HG02840 (cell line): ENCODE data around the gene MARCHF11.

ENCODE experiments used
- ATAC-seq: cut with Tn5 transposase; IDR thresholded peaks from one replicate; pipeline ENCODE4 v1.9.1; 2021; ENCODE audit warnings: mild to moderate bottlenecking, moderate library complexity, moderate number of reproducible peaks; ENCODE audit not compliant: unreplicated experiment, low FRiP score

MARCHF11 gene

DNA sequence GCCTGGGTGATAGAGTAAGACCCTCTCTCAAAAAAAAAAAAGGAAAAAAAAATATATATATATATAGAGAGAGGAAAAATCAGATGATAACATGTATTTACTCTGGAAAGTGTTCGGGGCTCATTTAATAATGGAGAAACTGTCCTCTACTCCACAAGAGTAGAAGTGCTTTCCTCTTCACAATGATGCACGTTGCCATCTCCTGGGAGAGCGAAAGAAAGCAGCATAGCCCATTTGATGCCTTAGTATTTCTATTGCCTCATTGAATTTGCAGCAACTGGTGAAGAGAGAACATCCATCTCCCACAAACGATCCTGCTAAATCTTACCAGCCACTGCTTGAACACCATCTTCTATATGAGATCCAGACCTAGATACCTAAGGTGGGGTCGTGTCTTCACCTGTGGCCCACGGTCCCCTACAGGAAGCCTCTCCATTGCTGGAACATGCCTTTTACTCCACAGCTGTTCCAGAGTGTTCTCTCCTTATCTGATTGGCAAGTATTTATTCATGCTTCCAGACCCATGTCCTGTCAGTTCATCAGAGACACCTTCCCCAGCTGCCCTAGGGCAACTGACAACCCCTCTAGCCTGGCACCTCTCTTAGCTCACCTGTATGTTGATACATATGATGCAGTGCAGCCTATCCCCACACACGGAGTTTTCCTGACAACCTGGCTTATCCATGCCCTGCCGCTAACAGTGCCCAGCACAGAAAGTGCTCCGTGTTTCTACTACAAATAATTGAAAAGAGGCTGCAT, 115.3 kb downstream of the MARCHF11 start:
- no peak for ATAC-seq

DNA sequence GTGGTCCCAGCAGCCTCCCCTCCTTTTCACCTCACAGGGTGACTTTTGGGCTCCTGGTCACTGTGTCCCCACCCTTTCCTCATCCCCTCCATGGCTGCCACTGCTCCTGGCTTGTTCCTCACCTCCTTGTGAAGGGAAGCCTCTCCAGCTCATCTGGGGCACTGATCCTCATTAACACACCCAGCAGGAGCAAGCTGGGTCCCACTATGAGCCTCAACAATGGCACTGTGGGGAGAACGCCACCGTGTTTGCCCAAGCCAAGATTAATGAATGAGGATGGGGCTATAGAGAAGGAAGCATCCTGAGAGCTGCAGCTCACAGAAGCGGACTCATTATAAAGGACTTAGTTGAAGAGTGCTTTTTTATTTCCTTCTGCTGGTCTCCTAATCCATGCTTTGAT, 118.4 kb downstream of the MARCHF11 start:
- no peak for ATAC-seq

DNA sequence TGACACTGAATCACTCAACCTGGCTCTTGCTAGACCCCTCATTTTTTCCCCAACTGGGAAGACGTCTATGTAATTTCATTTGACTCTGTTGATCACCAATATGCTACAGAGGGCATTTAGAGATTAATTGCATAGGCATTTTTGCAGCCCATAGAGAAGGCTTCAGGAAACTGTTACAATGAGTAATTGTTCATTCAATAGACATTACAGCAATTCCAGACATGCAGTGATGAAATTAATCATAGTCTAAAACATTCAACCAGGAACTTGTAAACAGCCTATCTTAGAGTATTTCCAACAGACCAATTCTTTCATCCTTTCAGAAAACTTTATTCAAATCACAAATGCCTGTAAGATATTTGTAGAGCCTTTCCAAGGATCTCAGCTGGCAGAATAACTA, 122.3 kb downstream of the MARCHF11 start:
- ATAC-seq = no peak

DNA sequence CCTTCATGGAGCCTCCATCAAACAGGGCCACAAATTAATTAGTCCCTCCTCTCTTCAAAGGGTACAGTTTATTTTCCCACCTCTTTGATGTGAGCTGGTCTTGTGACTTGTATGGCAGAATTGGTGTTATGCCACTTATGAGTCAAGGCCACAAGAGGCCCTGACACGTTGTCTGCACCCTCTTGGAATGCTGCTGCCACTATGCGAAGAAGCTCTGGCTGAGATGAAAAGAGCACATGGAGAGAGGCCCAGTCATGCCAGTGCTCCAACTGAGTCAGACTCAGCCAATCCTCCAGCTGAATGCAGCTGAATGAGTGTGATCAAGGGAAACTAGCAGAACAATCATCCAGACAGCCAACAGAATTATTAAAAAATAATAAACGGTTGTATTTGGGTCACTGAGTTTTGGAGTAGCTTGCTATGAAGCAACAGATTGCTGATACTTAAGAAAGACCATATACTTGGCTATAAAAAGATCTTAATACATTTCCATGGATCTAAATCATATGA, 128.3 kb downstream of the MARCHF11 start:
- no peak for ATAC-seq

DNA sequence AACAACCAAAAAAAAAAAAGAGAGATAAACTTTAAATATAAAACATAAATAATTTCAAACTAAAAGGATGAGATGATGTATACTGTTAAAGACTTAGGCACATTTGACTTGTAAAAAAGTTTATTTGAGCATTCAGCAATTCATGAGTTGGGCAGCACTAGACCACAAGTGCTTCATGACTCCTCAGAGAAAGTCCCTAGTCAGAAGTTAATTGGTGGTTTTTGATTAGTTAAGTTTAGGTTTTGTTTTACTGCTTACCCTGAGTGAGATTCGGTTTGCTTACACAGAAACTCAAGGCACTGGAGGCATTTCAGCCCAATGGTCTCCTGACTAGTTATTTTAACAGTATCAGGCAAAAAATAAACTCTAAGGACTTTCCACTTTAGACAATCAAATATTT, 129.2 kb downstream of the MARCHF11 start:
- ATAC-seq = no peak

DNA sequence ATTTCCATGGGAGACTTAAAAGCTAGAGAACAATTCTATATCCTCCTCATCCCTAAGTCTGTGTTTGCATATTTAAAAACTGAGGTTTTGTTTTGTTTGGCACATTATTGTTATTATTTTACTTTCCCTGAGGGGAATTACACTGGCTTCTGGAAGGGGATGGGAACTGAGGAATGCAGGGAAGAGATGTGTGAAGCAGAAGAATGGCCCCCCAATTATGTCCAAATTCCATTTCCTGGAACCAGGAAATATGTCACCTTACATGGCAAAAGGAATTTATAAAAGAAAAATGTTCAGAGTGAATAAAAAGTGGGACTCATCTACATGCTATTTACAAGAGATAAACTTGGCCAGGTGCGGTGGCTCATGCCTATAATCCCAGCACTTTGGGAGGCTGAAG, 129.8 kb downstream of the MARCHF11 start:
- no peak for ATAC-seq

DNA sequence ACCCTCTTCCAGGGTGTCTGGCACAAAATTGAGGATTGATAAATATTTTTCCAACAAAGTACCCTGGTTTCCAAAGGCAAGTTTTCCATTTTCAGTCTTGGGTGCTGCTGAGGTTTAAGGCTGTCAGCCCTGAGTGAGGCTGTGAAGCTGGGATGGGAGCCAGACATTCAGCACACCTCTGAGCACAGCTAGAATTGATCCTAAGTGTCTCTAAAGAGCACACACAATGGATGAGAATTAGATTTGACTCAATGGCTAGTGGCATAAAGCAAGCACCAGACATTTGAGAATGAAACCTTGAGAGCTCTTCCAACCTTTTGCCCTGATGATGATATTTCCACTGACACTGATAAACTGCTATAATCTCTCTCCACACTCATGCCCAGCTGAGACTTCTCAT, 131.5 kb downstream of the MARCHF11 start:
- ATAC-seq = no peak

DNA sequence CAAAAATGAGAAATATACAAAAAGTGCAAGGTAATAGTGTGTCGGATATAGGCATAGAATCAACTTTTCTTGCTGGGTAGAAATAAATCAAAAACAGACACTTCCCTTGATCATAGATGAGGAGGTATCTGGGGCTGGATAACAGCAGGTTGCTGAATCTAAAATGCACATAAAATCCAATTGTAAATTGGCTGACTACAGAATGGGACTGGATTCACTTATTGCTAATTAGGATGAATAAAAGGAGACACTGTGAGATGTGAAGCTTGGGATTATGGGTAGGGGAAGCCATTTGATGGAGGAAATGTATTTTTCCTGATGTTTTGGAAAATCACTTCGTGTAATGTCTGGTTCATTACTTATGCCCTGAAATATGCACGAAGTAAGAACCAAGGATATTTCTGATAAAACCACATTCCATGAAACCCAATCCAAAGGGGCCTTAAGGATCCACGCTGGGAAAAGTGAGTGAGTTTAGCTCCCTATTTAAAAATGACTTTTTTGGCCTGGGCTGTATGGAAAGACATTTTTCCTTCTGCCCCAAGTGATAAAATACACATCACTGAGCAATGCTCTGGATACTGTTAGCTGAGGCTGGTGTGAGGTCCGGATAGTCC, 136.1 kb downstream of the MARCHF11 start:
- ATAC-seq = no peak

DNA sequence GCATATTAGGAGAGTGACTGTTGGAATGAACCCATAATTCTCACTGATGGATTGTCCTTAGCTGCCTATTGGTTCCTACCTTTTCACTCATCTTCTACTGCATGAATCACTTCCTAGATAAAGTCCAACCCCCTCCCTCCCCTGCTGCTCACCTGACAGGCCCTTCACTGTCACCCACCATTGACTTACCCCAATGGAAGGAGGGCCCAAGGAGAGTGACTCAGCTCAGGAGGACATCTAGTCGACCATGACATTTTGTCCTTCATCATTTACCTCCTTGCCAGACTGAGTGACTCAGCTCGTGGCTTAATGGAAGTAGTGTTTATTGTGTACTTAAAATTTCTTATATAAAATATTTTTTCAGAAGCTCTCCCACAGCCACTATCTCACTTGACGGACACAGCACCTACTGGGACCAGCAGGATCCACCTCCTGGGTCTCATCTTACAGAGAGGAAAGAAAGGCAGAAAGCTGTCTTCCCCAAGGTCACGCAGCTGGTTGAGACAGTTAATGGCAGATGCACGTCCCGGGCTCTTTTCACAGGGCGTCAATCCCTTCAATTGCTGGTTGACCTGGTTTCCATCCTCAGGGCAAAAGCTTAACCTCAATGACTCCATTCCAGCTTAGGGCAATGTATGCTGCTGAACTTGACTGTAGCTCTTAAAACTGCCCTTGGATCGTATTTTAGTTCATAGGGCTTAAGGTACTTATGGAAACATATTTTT, 142.3 kb downstream of the MARCHF11 start:
- ATAC-seq = no peak

DNA sequence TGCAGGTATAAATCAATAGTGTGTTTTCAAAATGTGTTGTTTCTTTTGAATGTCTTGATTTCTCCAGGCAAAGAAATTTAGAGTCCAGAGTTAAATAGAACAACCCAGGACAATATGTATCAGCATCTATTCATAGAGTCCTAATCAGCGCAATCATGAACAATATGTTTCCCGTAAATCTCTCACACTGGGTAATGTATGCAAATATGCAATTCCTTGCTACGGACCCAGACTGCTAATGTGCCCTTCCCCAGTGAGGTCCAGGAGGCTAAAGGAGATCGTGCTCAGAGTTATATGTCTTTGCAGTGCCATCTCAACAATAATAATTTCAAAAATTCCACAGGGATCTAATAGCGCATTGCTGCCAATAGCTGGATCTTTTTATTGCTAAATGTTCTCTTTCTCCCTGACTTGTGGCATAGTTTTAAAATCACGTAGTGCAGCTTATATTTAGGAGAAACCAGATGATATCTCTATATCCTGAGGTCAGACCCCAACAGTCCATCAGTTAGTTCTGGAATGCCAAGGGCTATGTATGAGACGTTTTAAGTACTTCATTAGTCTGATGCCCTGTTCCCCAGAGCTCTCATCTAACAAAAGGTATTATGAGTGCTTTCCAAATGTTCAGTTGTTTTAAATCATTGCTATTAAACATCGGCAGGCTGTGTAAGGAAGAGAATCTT, 145.1 kb downstream of the MARCHF11 start:
- ATAC-seq = no peak

DNA sequence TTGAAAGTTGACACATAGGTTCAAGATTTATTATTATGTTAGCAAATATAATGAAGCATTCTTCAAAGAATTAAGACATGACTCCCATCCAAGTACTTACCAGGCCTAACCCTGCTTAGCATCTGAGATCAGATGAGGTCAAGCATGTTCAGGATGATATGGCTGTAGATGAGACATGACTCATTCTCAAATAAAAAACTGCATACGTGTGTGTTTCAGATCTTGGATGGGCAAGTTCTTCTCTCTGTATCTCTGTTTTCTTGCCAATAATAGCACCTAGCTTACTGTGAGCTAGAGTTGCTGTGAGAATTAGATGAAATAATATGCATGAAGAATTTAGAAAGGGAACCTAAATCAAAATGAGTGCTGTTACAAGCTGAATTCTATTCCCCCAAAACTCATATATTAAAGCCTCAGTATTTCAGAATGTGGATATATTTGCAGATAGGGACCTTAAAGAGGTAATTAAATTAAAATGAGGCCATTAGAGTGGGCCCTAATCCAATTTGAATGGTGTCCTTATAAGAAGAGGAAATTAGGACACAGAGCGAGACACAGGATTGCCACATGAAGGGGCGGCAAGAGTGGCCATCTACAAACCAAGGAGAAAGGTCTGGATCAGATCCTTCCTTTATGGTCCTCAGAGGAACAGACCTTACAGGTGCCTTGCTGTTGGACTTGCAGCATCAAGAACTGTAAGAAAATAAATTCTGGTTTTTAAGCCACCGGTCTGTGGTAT, 146.2 kb downstream of the MARCHF11 start:
- ATAC-seq = no peak

DNA sequence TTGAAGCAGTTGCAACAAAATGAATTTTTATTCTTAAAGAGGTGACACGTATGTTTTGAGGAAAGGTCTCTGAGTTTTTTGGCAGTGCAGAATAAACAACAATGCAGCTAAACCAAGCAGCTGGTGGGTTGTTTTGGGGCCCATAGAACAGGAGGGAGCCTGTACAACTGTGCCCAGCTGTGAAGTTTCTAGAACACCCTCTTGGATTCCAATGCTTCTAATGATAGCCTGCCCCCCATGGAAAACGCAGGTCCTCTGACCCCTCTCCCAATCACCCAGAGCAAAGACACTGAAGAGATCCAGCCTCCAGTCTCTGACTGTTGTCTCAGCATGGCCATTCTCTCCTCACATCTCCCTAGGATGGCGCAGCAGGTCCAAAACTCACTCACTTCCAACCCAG, 150.9 kb downstream of the MARCHF11 start:
- ATAC-seq = no peak

DNA sequence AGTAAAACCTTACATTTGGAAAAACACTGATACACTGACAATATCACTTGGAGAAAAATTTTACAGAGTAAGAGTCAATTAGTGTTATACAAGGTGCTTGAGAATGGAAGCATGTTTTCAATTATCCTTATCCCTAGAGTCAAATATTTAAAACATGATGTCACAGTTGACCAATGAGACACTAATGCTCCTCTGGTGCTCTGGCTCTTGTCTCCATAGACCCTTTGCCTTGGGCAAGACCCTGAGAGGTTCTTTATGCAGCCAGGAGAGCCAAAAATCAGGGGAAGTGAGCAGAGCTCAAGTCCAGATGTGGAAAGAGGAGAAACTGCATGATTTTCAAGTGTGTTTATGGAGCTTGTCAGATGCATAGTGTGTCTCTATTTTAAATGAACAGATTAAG, 153.9 kb downstream of the MARCHF11 start:
- ATAC-seq = no peak

DNA sequence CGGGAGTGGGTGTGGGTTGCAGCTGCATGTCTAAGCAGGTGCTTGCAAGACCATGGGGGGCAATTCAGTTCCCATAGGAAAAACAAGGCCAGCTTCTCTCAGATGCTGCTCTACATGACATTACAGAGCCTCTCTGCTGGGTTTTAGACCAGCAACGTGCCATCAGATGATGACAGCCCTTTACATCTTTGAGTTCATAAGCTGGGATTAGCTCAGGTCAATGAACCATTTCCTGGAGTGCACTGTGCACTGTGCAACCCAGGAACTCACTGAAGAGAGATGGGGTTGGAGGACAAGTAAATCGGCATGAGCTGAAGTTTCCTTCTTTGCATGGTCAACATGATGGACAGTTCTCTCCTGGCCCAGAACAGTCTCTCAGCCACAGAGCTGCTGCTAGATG, 160.6 kb downstream of the MARCHF11 start:
- ATAC-seq = no peak

DNA sequence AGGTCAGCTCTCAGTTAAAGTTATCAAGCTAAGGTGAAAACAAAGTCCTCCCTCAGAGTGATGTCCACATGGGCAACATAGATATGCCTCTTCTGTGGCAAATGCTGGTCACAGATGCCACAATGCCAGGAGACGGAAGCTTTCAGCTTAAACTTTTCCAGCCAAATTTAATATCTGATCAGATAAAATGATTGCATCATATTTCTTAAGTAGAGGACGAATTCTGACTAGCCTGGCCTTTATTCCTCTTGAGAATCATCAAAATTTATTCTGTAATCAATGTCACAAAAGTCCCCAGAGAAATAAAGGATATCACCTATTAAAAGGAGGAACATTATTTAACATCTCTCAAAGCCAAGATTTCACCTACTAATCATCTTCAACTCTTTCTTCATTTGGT, 161.9 kb downstream of the MARCHF11 start:
- ATAC-seq = no peak
